HepG2 (cell line): ENCODE data around the gene NEUROG2. TPM values are rescaled to one million over a fixed set of nuclear protein-coding genes. Genes with fewer than 3 reads are reported as not detected.
A peak's percentile ranks its signal among the peaks of the same experiment; 100 is the strongest.

ENCODE experiments used
- ATAC-seq: fragments of 200-7000 bp; cut with Tn5 transposase; 3 replicates; pipeline ENCODE4 v1.9.1; 2020; ENCODE audit warnings: mild to moderate bottlenecking, moderate library complexity
- BruUV-seq: library from RNA; stranded (reverse); fragments of 400-500 nt; replicated peaks from 2 replicates; lab custom pipeline; 2021; lab: Mats Ljungman, UMichigan
- CTCF ChIA-PET: fragments of 300-600 bp; formaldehyde crosslinking; extraction: SDS; loops from one replicate; lab custom pipeline; 2021; ENCODE audit warnings: low total read pairs, inconsistent platforms, low intra/inter-chr PET ratio; lab: Yijun Ruan, JAX
- POLR2A ChIA-PET: fragments of 350-600 bp; sonication (Branson Sonifier 250); formaldehyde crosslinking; loops from one replicate; lab custom pipeline; 2020; ENCODE audit warnings: antibody characterized with exemption, inconsistent platforms; lab: Yijun Ruan, JAX
- DNase-seq: peaks from one replicate; pipeline ENCODE4 v3.0.0-alpha.2; 2015; ENCODE audit warnings: low spot score
- FAIRE-seq: peaks from 3 replicates; lab custom pipeline; 2011; peaks lifted over from hg19 to GRCh38; lab: Jason Lieb, UNC
- H2AFZ ChIP-seq: one replicate; pipeline ENCODE4 v1.6.1; 2011; ENCODE audit warnings: low read length, inconsistent platforms
- H3K27ac ChIP-seq: fragments of 300-600 bp; 3 replicates; pipeline ENCODE4 v1.8.0; 2011; ENCODE audit warnings: mixed run types, mild to moderate bottlenecking, mixed read lengths, low read length, inconsistent platforms; ENCODE audit not compliant: insufficient read depth; ENCODE audit errors: extremely low read length
- H3K27me3 ChIP-seq, 2 experiments: fragments of 200-600 bp in 1 of 2; 2 replicates in 1 of 2; 3 replicates in 1 of 2; pipeline versions ENCODE4 v1.6.0 to v1.8.0; 2011; ENCODE audit warnings: low read length in 2 of 2, mild to moderate bottlenecking in 2 of 2, moderate library complexity in 2 of 2, inconsistent platforms in 1 of 2; ENCODE audit not compliant: insufficient read depth in 2 of 2, control insufficient read depth in 1 of 2
- H3K36me3 ChIP-seq, 2 experiments: fragments of 200-600 bp in 1 of 2; replicated peaks in 1 of 2; 2 replicates in 1 of 2; 3 replicates in 1 of 2; pipeline versions ENCODE4 v1.5.1 to v1.8.0; 2011; ENCODE audit warnings: low read length in 2 of 2, inconsistent platforms in 1 of 2; ENCODE audit not compliant: insufficient read depth in 2 of 2, control insufficient read depth in 1 of 2
- H3K4me1 ChIP-seq: 2 replicates; pipeline ENCODE4 v1.5.1; 2012; ENCODE audit warnings: low read length, inconsistent platforms; ENCODE audit not compliant: insufficient read depth
- H3K4me2 ChIP-seq: 2 replicates; pipeline ENCODE4 v1.6.0; 2011; ENCODE audit warnings: low read depth, low read length, inconsistent platforms
- H3K4me3 ChIP-seq, 3 experiments: fragments of 200-600 bp in 1 of 3; sonication (generic), shearing (Covaris generic) in 1 of 3; replicated peaks in 1 of 3; 2 replicates each; pipeline ENCODE4 v1.5.1; 2011 to 2016; ENCODE audit warnings: low read length in 3 of 3, inconsistent platforms in 2 of 3, low read depth in 2 of 3, mild to moderate bottlenecking in 2 of 3, control low read depth in 1 of 3, mixed read lengths in 1 of 3; ENCODE audit not compliant: insufficient read depth in 1 of 3
- H3K79me2 ChIP-seq: one replicate; pipeline ENCODE4 v1.6.1; 2011; ENCODE audit warnings: low read length, inconsistent platforms; ENCODE audit not compliant: insufficient read depth
- H3K9ac ChIP-seq: 2 replicates; pipeline ENCODE4 v1.6.0; 2011; ENCODE audit warnings: mild to moderate bottlenecking, low read depth, low read length, inconsistent platforms; ENCODE audit not compliant: insufficient read depth
- H3K9me3 ChIP-seq: 2 replicates; pipeline ENCODE4 v1.5.1; 2012; ENCODE audit warnings: mild to moderate bottlenecking, low read length
- H4K20me1 ChIP-seq: 2 replicates; pipeline ENCODE4 v1.6.0; 2011; ENCODE audit warnings: inconsistent platforms, mild to moderate bottlenecking, low read length, moderate library complexity; ENCODE audit not compliant: insufficient read depth
- CEBPB ChIP-seq: IDR thresholded peaks from 2 replicates; pipeline ENCODE4 v1.6.1; 2011; ENCODE audit warnings: low read depth, low read length, improper control_type of control experiment, borderline replicate concordance
- CEBPG ChIP-seq: IDR thresholded peaks from 2 replicates; pipeline ENCODE4 v1.6.1; 2016
- HIVEP1 ChIP-seq: sonication (generic); formaldehyde crosslinking; IDR thresholded peaks from 2 replicates; pipeline ENCODE4 v1.4.0; 2020; ENCODE audit warnings: mild to moderate bottlenecking, missing genetic modification reagents
- KDM2A ChIP-seq: sonication (generic); formaldehyde crosslinking; IDR thresholded peaks from 2 replicates; pipeline ENCODE4 v1.4.0; 2020; ENCODE audit warnings: low read depth, missing genetic modification reagents, borderline replicate concordance
- MYPOP ChIP-seq: sonication (generic); formaldehyde crosslinking; IDR thresholded peaks from 2 replicates; pipeline ENCODE4 v1.8.1; 2023; ENCODE audit warnings: mild to moderate bottlenecking, moderate library complexity, missing genetic modification reagents
- ZNF775 ChIP-seq: sonication (generic); formaldehyde crosslinking; IDR thresholded peaks from 2 replicates; pipeline ENCODE4 v1.4.0; 2020; ENCODE audit warnings: missing genetic modification reagents, mild to moderate bottlenecking, moderate library complexity, borderline replicate concordance
- WGBS: methylation state at CpG from one replicate; pipeline ENCODE4 v1.1.6; 2017; ENCODE audit warnings: low lambda C conversion rate; 5-methylcytosine and 5-hydroxymethylcytosine counted together
- in situ Hi-C: cut with HindIII; loops from 2 replicates; pipeline ENCODE4 v1.10.0; 2017; ENCODE audit warnings: low pct_unique_long_range_greater_than_20kb; ENCODE audit not compliant: extremely low pct_ligation_motif_present
- intact Hi-C: fragments of 100-400 bp; cut with micrococcal nuclease; formaldehyde crosslinking; loops from one replicate; pipeline ENCODE4 v1.10.0; 2022; ENCODE audit not compliant: unreplicated experiment
- polyA plus RNA-seq, 8 experiments: library from polyadenylated mRNA; depleted of rRNA in 3 of 8; stranded (reverse) in 7 of 8; unstranded in 1 of 8; fragments of >200 nt; fragmentation: Illumina TruSeq in 4 of 8; extraction: Trizol in 4 of 8; gene quantifications; 2 replicates each; pipeline versions ENCODE4 v1.2.1 to v1.2.3, GENCODE V29; 2011 to 2016; ENCODE audit warnings: low read depth in 4 of 8, missing spikeins in 1 of 8, mixed read lengths in 1 of 8; ENCODE audit not compliant: insufficient read depth in 1 of 8
- total RNA-seq, 5 experiments: library from RNA; depleted of rRNA; stranded (reverse); fragments of >200 nt; fragmentation: Illumina TruSeq; extraction: Trizol; gene quantifications; 2 replicates each; pipeline ENCODE4 v1.2.3, GENCODE V29; 2016; ENCODE audit warnings: low read depth in 1 of 5
- TF ChIP-seq, protein P1 (sequence below): sonication (generic); formaldehyde crosslinking; IDR thresholded peaks from 2 replicates; pipeline ENCODE4 v1.5.0; 2020; ENCODE audit warnings: mild to moderate bottlenecking, missing genetic modification reagents, moderate library complexity

Gene NEUROG2
- total and polyA plus RNA-seq, 2 of the 13 experiments (the other 11 are each of a cell fraction or from before 2014, with no cell fraction given): not detected

DNA sequence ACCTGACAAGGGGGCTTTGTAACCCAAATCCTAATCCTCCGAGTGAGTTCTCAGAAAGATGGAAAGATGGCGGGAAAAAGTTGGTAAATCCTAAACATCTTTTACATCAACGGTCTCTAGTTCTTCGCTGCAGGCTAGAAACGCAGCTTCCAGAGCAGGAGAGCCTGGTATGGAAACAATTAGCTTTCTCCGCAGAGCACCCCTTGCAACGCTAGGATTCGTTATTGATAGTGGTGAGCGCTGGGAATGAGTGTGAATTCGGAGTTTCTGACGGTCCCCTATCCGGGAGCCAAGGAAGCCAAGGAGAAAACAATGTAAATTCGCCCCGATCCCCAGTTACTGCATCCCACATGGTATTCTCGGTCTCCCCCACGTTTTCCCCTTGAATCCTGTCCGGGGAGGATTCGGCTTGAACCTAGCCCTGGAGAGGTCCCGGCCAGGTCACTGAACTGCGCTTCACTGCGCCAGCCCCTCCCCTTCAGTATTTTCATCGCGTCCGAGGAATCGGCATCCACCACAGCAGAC is 4.7 kb upstream of the NEUROG2 start:
- Histone ChIP-seq H3K79me2 (no peaks in the 10 kb centered on the region), H3K36me3 (no peaks in the 10 kb centered on the region), H3K9ac (no peak overlapping the region), H3K27ac (no peak overlapping the region), H2AFZ (no peak overlapping the region), H3K4me1 (peaks cover 28% of the 10 kb centered on the region), H3K27me3 (peaks cover under 1 to 80% of the 10 kb centered on the region in 2 experiments), H3K4me2 (peak overlapping the region; percentile 38; the same call in 1 of the 2 replicates), H4K20me1 (no peaks in the 10 kb centered on the region), H3K4me3 (no peak overlapping the region; a peak in 1 of 6 replicates), H3K9me3 (no peaks in the 10 kb centered on the region)
- TF ChIP-seq MYPOP: 0 out of 2 replicates have a peak, but pooled peaks have one; percentile 22
- no peak for TF ChIP-seq HIVEP1
- CTCF ChIA-PET: no interaction called here
- FAIRE-seq: no peak
- WGBS: 22% methylated on average over 19 of the region's 25 CpGs
- POLR2A ChIA-PET: no interaction called here
- no TSS peak for BruUV-seq
- no peak for ATAC-seq
- in situ Hi-C loops (loop anchor here (5.0 to 10.0 kb wide), 2 partner anchors 193 to 446 kb away; no protein-coding TSS in a partner anchor), intact Hi-C loops (loop anchor here (5.0 kb wide), 1 partner anchor 82 kb away; no protein-coding TSS in a partner anchor)
- no peak for DNase-seq

GRCh38 chr4:112519689-112520597 is 4.0 kb upstream of the NEUROG2 start:
- BruUV-seq: no TSS peak
- POLR2A ChIA-PET: no interaction called here
- Histone ChIP-seq H3K4me1 (peaks cover 34% of the 10 kb centered on the region), H3K27ac (no peak overlapping the region), H3K9ac (no peak overlapping the region), H3K36me3 (no peaks in the 10 kb centered on the region), H3K4me2 (no peak overlapping the region; the same call in 1 of the 2 replicates), H3K9me3 (no peaks in the 10 kb centered on the region), H3K79me2 (no peaks in the 10 kb centered on the region), H3K4me3 (no peak overlapping the region), H3K27me3 (peaks cover 4 to 87% of the 10 kb centered on the region in 2 experiments), H4K20me1 (no peaks in the 10 kb centered on the region), H2AFZ (no peak overlapping the region)
- TF ChIP-seq CEBPB (peak; percentile 76; the same call in 1 of the 2 replicates), KDM2A (CRISPR knock-in tag) (0 out of 2 replicates have a peak, but pooled peaks have one; percentile 31), ZNF775 (CRISPR knock-in tag) (no peak), CEBPG (peak; percentile 77)
- TF ChIP-seq, protein P1, sequence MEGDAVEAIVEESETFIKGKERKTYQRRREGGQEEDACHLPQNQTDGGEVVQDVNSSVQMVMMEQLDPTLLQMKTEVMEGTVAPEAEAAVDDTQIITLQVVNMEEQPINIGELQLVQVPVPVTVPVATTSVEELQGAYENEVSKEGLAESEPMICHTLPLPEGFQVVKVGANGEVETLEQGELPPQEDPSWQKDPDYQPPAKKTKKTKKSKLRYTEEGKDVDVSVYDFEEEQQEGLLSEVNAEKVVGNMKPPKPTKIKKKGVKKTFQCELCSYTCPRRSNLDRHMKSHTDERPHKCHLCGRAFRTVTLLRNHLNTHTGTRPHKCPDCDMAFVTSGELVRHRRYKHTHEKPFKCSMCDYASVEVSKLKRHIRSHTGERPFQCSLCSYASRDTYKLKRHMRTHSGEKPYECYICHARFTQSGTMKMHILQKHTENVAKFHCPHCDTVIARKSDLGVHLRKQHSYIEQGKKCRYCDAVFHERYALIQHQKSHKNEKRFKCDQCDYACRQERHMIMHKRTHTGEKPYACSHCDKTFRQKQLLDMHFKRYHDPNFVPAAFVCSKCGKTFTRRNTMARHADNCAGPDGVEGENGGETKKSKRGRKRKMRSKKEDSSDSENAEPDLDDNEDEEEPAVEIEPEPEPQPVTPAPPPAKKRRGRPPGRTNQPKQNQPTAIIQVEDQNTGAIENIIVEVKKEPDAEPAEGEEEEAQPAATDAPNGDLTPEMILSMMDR: peak; percentile 43
- no peak for DNase-seq
- in situ Hi-C loops: loop anchor here (5.0 to 10.0 kb wide), 2 partner anchors 193 to 445 kb away; no protein-coding TSS in a partner anchor
- ATAC-seq: no peak
- FAIRE-seq: no peak
- 28% methylated on average over 12 of the region's 21 CpGs for WGBS
- CTCF ChIA-PET: no interaction called here
- intact Hi-C loops: loop anchor here (5.0 to 10.0 kb wide), 2 partner anchors 82 to 115 kb away; no protein-coding TSS in a partner anchor
